ENCODE data around the gene KAT6B. TPM values are rescaled to one million over a fixed set of nuclear protein-coding genes. Genes with fewer than 3 reads are reported as not detected.

The KAT6B gene
- total and polyA plus RNA-seq, 2 of the 8 experiments (the other 6 are each of a cell fraction or from before 2014, with no cell fraction given): 7.3 to 30.8 TPM

DNA sequence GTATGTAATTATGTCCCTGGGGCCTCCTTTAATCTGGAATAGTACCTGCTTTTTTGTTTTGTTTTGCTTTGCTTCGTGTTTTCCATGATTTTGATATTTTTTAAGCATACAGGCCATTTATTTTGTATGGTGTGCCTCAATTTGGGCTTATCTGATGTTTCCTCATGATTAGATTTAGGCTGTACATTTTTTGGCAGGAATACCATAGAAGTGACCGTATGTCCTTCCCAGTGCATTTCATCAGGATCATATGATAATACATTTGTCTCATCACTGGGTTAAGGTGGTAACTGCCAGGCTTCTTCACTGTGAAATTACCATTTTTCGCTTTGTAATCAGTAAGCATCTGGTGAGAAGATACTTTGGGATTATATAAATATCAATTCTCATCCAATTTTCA lies 167.2 kb downstream of the KAT6B start:
- H3K4ac ChIP-seq (replicated peaks; ENCODE audit: insufficient read length, low read depth, low read length): no peak overlapping the region
- no peak overlapping the region for H4K5ac ChIP-seq (ENCODE audit: insufficient read length, low read depth, low read length)
- H3K18ac ChIP-seq (ENCODE audit: extremely low read depth, low read length): no peak overlapping the region
- no peak for DNase-seq (ENCODE audit: low read depth in 1 of 2, low spot score in 2 of 2)
- no peaks in the 10 kb centered on the region for H3K9me3 ChIP-seq (ENCODE audit: insufficient read depth in 2 of 2, low read depth in 1 of 2, low read length in 1 of 2)
- H3K4me1 ChIP-seq (replicated peaks in 1 of 4; ENCODE audit: control insufficient read depth in 3 of 4, insufficient read depth in 4 of 4, low read length in 3 of 4): no peaks in the 10 kb centered on the region
- no peak overlapping the region for H2BK120ac ChIP-seq (replicated peaks; ENCODE audit: low read depth, low read length)
- no peak overlapping the region for H3K56ac ChIP-seq (replicated peaks; ENCODE audit: insufficient read length, low read depth, low read length)
- H3K14ac ChIP-seq (ENCODE audit: insufficient read length): no peak overlapping the region
- H3K27me3 ChIP-seq (replicated peaks in 1 of 4; ENCODE audit: control insufficient read depth in 3 of 4, extremely low read depth in 1 of 4, insufficient read depth in 3 of 4, low read length in 3 of 4): no peaks in the 10 kb centered on the region
- no peak overlapping the region for H3K4me2 ChIP-seq (ENCODE audit: insufficient read depth in 1 of 2, low read depth in 2 of 2, low read length in 2 of 2)
- no peak overlapping the region for H2AK5ac ChIP-seq (ENCODE audit: low read depth, low read length)
- 89% methylated on average over 3 of the region's 3 CpGs; no CpG with 5 or more reads in 1 of the 2 experiments for WGBS, 2 experiments (ENCODE audit: extremely low coverage in 1 of 2, insufficient coverage in 1 of 2, insufficient read length in 1 of 2, insufficient replicate concordance in 2 of 2, low coverage in 1 of 2, low lambda C conversion rate in 2 of 2, missing lambda C conversion rate in 1 of 2)
- POLR2A ChIA-PET (ENCODE audit: partially characterized antibody): no interaction called here
- no peak overlapping the region for H2BK20ac ChIP-seq (ENCODE audit: low read length)
- peaks cover 0 to 8% (median 5%) of the 10 kb centered on the region in 4 experiments; a peak in 3 of 8 replicates for H3K36me3 ChIP-seq (ENCODE audit: control insufficient read depth in 2 of 4, insufficient read depth in 4 of 4, low read length in 3 of 4)
- H3K79me1 ChIP-seq (ENCODE audit: low read depth, low read length): no peaks in the 10 kb centered on the region
- H3K23me2 ChIP-seq (ENCODE audit: low read depth, low read length): no peaks in the 10 kb centered on the region
- no peak overlapping the region for H2BK12ac ChIP-seq (ENCODE audit: low read depth, low read length)
- H2BK15ac ChIP-seq (ENCODE audit: low read length): no peak overlapping the region
- H3K4me3 ChIP-seq (ENCODE audit: extremely low read depth in 1 of 4, insufficient read depth in 2 of 4, low read depth in 3 of 4, low read length in 4 of 4): no peak overlapping the region
- no peak overlapping the region for H2AFZ ChIP-seq (ENCODE audit: low read length)
- H3K27ac ChIP-seq (ENCODE audit: low read depth, low read length): no peak overlapping the region
- H2BK5ac ChIP-seq (ENCODE audit: low read depth, low read length): no peak overlapping the region
- no peak overlapping the region for H4K91ac ChIP-seq (replicated peaks; ENCODE audit: insufficient read length, low read length)
- no peak overlapping the region for H3K23ac ChIP-seq (ENCODE audit: insufficient read length)
- no peak overlapping the region for H4K8ac ChIP-seq (ENCODE audit: extremely low read depth, insufficient read depth, low read length)
- no peak overlapping the region for H3K9ac ChIP-seq (replicated peaks in 1 of 4; ENCODE audit: extremely low read depth in 1 of 4, low read depth in 3 of 4, low read length in 3 of 4)
- no peak for FAIRE-seq
- CTCF ChIA-PET (ENCODE audit: partially characterized antibody): interaction anchor here (0.8 to 1.8 kb wide), 2 partner anchors 11 to 26 kb away, joined by 3 to 5 read pairs; no protein-coding TSS in a partner anchor
- H4K20me1 ChIP-seq (replicated peaks in 1 of 2; ENCODE audit: control insufficient read depth in 1 of 2, insufficient read depth in 2 of 2, low read length in 2 of 2): peaks cover 0 to 2% of the 10 kb centered on the region in 2 experiments
- no peaks in the 10 kb centered on the region for H3K79me2 ChIP-seq (ENCODE audit: control insufficient read depth in 1 of 2, insufficient read depth in 2 of 2, low read length in 2 of 2)
- TF ChIP-seq EP300 (IDR thresholded peaks at IDR 0.05; ENCODE audit: borderline replicate concordance in 1 of 2, low read depth in 2 of 2, low read length in 2 of 2) (no peak), SP4 (IDR thresholded peaks at IDR 0.05; ENCODE audit: low read length) (no peak), CBX5 (IDR thresholded peaks at IDR 0.05; ENCODE audit: low read depth, low read length) (no peak), RNF2 (IDR thresholded peaks at IDR 0.05; ENCODE audit: borderline replicate concordance, low read depth, low read length, missing control alignments, poor library complexity, severe bottlenecking) (no peak), TBP (IDR thresholded peaks at IDR 0.05; ENCODE audit: low read depth, low read length) (no peak), TEAD4 (IDR thresholded peaks at IDR 0.05; ENCODE audit: low read depth, low read length) (no peak), GABPA (IDR thresholded peaks at IDR 0.05; ENCODE audit: borderline replicate concordance, insufficient read depth, low read length) (no peak), RFX5 (IDR thresholded peaks at IDR 0.05; ENCODE audit: borderline replicate concordance, low read depth, low read length) (no peak), MAFK (IDR thresholded peaks at IDR 0.05; ENCODE audit: low read depth, low read length) (no peak), TAF7 (optimal IDR thresholded peaks at IDR 0.05; ENCODE audit: borderline replicate concordance, low read depth, low read length) (no peak), POLR2A (IDR thresholded peaks at IDR 0.05; ENCODE audit: control extremely low read depth in 1 of 2, low read depth in 2 of 2, low read length in 2 of 2) (no peak)
- TF ChIP-seq, protein P1, sequence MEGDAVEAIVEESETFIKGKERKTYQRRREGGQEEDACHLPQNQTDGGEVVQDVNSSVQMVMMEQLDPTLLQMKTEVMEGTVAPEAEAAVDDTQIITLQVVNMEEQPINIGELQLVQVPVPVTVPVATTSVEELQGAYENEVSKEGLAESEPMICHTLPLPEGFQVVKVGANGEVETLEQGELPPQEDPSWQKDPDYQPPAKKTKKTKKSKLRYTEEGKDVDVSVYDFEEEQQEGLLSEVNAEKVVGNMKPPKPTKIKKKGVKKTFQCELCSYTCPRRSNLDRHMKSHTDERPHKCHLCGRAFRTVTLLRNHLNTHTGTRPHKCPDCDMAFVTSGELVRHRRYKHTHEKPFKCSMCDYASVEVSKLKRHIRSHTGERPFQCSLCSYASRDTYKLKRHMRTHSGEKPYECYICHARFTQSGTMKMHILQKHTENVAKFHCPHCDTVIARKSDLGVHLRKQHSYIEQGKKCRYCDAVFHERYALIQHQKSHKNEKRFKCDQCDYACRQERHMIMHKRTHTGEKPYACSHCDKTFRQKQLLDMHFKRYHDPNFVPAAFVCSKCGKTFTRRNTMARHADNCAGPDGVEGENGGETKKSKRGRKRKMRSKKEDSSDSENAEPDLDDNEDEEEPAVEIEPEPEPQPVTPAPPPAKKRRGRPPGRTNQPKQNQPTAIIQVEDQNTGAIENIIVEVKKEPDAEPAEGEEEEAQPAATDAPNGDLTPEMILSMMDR (IDR thresholded peaks at IDR 0.05; ENCODE audit: control extremely low read depth in 1 of 3, insufficient read depth in 1 of 3, low read depth in 1 of 3, low read length in 3 of 3): no peak

Data from H1 (cell line).